Spleen (tissue), 7 donors: ENCODE results near the gene PPP1R3E.
"Not testable (repeated sequence)": the region's sequence is repeated elsewhere in the genome, so short reads cannot be mapped to it uniquely, and the experiment has no call there.

ENCODE experiments used
- POLR2A ChIP-seq, 3 donors: fragments of 450-650 bp; IDR thresholded peaks; one replicate each; pipeline ENCODE4 v1.5.1; 2017; ENCODE audit warnings: antibody characterized with exemption in 3 of 3, mild to moderate bottlenecking in 1 of 3
- POLR2AphosphoS5 ChIP-seq, 3 donors: sonication (generic); formaldehyde crosslinking; IDR thresholded peaks; one replicate each; pipeline ENCODE4 v1.5.1; 2017; ENCODE audit warnings: antibody characterized with exemption in 3 of 3
- TF ChIP-seq, protein P1 (sequence below), 11 experiments: fragments of 200-600 bp in 7 of 11; fragments of 450-650 bp in 4 of 11; sonication (generic) in 4 of 11; IDR thresholded peaks in 8 of 11; conservative IDR thresholded peaks in 3 of 11; 1 replicate in 7 of 11; 2 replicates in 4 of 11; pipeline versions ENCODE4 v1.4.0 to v1.8.0; 2016 to 2021; ENCODE audit warnings: antibody characterized with exemption in 11 of 11, inconsistent platforms in 4 of 11, mild to moderate bottlenecking in 1 of 11
- donor health status: DM: no; HTN: no; CAD: no; lungs with moderate emphysema.
- donor health status: DM: no; HTN: no; CAD: no.
- donor health status: DM: no; HTN: no; CAD: no.

GRCh38 chr14:23325746-23326145, 23.1 kb upstream of the PPP1R3E start:
- TF ChIP-seq, protein P1, sequence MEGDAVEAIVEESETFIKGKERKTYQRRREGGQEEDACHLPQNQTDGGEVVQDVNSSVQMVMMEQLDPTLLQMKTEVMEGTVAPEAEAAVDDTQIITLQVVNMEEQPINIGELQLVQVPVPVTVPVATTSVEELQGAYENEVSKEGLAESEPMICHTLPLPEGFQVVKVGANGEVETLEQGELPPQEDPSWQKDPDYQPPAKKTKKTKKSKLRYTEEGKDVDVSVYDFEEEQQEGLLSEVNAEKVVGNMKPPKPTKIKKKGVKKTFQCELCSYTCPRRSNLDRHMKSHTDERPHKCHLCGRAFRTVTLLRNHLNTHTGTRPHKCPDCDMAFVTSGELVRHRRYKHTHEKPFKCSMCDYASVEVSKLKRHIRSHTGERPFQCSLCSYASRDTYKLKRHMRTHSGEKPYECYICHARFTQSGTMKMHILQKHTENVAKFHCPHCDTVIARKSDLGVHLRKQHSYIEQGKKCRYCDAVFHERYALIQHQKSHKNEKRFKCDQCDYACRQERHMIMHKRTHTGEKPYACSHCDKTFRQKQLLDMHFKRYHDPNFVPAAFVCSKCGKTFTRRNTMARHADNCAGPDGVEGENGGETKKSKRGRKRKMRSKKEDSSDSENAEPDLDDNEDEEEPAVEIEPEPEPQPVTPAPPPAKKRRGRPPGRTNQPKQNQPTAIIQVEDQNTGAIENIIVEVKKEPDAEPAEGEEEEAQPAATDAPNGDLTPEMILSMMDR (IDR thresholded peaks at IDR 0.05 in 8 of 11, conservative IDR thresholded peaks at IDR 0.05 in 3 of 11) = not testable (repeated sequence)
- TF ChIP-seq POLR2AphosphoS5, POLR2A (IDR thresholded peaks at IDR 0.05): not testable (repeated sequence)
